NT2/D1 (cell line): ENCODE results near the gene KPNA4.
"Not testable (repeated sequence)": the region's sequence is repeated elsewhere in the genome, so short reads cannot be mapped to it uniquely, and the experiment has no call there.

Source experiments
- DNase-seq: peaks from one replicate; pipeline ENCODE4 v3.0.0-alpha.2; 2011; ENCODE audit warnings: low read depth, low spot score
- H3K27me3 ChIP-seq: 2 replicates; pipeline ENCODE4 v1.6.0; 2011; ENCODE audit warnings: mild to moderate bottlenecking; ENCODE audit not compliant: insufficient read length, insufficient read depth
- H3K36me3 ChIP-seq: 2 replicates; pipeline ENCODE4 v1.6.1; 2011; ENCODE audit warnings: mild to moderate bottlenecking, low read length, mixed read lengths; ENCODE audit not compliant: insufficient read depth, insufficient read length
- H3K4me1 ChIP-seq: 2 replicates; pipeline ENCODE4 v1.5.1; 2011; ENCODE audit not compliant: insufficient read depth, insufficient read length
- H3K4me3 ChIP-seq: 2 replicates; pipeline ENCODE4 v1.5.1; 2011; ENCODE audit warnings: low read depth; ENCODE audit not compliant: insufficient read length
- H3K9ac ChIP-seq: 2 replicates; pipeline ENCODE4 v1.6.0; 2011; ENCODE audit warnings: low read depth; ENCODE audit not compliant: insufficient read length
- H3K9me3 ChIP-seq: 2 replicates; pipeline ENCODE4 v1.5.1; 2011; ENCODE audit warnings: mild to moderate bottlenecking, low read length; ENCODE audit not compliant: insufficient read depth
- SUZ12 ChIP-seq: IDR thresholded peaks from 2 replicates; pipeline ENCODE4 v1.6.1; 2011; ENCODE audit not compliant: insufficient read length, insufficient read depth; ENCODE audit errors: extremely low read depth
- YY1 ChIP-seq: IDR thresholded peaks from 2 replicates; pipeline ENCODE4 v1.6.1; 2011; ENCODE audit not compliant: insufficient read length, insufficient read depth
- ZNF274 ChIP-seq: IDR thresholded peaks from 2 replicates; pipeline ENCODE4 v1.6.1; 2011; ENCODE audit warnings: mild to moderate bottlenecking, low read depth, low read length

The KPNA4 gene

DNA sequence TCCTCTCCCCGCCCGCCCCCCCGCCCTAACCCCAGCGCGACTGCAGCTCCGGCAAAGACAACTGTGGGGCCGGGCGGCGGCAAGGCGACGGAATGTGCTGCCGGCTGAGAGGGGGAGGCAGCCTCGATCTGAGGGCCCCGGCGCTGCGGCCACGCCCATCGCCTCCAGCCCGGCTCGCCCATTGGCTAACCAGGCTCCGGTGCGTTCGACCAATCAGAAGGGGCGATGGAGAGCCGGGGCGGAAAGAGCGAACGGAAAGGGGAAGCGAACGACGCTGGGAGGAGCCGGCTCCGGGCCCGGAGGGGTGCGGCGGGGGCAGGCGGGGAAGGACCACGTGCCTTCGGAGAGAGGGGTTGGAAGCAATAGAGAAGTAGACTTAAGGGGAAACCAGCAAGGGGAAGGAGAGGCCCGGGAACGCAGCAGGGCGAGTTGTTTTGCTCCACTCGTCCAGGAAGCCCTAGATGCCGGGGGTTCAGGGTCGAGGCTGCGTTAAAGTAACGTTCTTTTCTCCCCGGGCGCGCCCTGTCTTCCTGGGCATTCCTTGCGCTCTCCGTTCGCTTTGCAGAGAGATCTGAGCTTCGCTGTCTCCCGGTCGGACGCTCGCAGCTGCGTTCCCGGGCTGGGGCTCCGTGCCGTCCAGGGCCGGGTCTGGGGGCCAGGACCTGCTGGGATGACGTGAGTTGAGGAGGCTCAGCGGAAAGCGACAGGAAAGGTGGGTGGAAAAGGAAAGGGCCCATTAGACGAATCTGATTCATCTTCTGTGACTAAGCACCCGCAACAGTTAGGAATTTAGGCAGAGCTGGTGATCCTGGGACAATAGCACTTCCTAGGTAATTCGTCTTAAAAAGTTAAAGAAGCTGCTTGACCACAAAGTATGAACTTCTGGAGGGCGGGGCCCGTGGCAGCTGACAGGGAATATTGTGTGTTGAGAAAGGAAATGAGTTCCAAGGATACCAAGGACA, at the start of gene KPNA4:
TSS of gene KPNA4 (minus strand) at position 130 of the 962 bp plus-strand sequence. CDS start 289 bp downstream, outside the sequence.
- H3K9ac ChIP-seq: peak within 1 kb of the TSS; percentile 87

DNA sequence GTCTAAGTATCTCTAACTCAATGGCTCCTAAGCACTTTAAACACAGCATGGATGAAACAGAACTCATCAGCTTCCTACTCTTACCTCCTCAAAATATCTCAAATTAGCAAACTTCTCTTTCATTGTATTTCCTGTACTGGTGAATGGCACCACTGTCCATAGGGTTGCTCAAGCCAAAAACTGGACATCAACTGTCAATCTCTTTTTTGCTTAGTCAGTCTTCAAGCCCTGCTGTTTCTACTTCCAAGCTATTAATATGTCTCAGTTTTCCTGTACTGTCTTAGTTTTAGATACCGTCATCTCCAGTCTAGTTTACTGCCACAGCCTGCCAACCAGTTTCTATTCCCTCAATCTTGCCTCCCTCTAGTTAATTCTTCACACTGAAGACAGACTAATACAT, 48.3 kb upstream of the KPNA4 start:
- no peak for TF ChIP-seq SUZ12
- no peak for TF ChIP-seq YY1
- TF ChIP-seq ZNF274: no peak
- H3K4me3 ChIP-seq: no peak overlapping the region
- H3K9me3 ChIP-seq: no peaks in the 10 kb centered on the region
- no peaks in the 10 kb centered on the region for H3K4me1 ChIP-seq
- DNase-seq: no peak
- H3K27me3 ChIP-seq: no peaks in the 10 kb centered on the region
- no peak overlapping the region for H3K9ac ChIP-seq
- no peaks in the 10 kb centered on the region for H3K36me3 ChIP-seq

More for the DNA sequence above, at the start of gene KPNA4:
- no peaks in the 10 kb centered on the region for H3K9me3 ChIP-seq
- no peaks in the 10 kb centered on the region for H3K27me3 ChIP-seq
- peaks cover 42% of the 10 kb centered on the region for H3K36me3 ChIP-seq
- no peak for TF ChIP-seq SUZ12
- TF ChIP-seq ZNF274: no peak
- TF ChIP-seq YY1: no peak
- peak; percentile 95 for DNase-seq
- H3K4me3 ChIP-seq: peak within 1 kb of the TSS; percentile 78
- H3K4me1 ChIP-seq: no peaks in the 10 kb centered on the region

- TF ChIP-seq ZNF274 (no peak), SUZ12 (no peak), YY1 (no peak)
- H3K9me3 ChIP-seq: no peaks in the 10 kb centered on the region
- H3K27me3 ChIP-seq: no peaks in the 10 kb centered on the region
- H3K36me3 ChIP-seq: no peaks in the 10 kb centered on the region
- H3K4me3 ChIP-seq: no peak overlapping the region
- H3K4me1 ChIP-seq: no peaks in the 10 kb centered on the region
- H3K9ac ChIP-seq: no peak overlapping the region
- no peak for DNase-seq
Measured at GRCh38 chr3:160612386-160613075, 47.2 kb upstream of the KPNA4 start.

DNA sequence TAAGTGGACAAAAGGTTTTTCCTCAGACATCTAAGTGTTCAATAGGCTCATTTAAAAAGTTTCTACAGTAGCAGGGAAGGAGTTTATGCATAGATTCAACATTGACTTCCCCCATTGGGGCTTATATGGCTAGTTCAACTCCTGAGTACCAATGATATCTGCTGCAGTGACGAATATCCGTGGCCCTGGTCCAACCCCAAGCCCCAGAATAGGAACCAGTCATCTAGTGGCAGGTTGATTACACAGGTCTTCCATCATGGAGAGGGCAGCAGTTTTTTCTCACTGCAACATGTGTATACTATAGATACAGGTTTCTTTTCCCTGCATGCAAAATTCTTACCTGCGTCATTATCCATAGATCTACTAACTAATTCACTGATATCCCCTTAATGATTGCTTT, 45.8 kb upstream of the KPNA4 start:
- no peak for TF ChIP-seq YY1
- no peak for TF ChIP-seq ZNF274
- TF ChIP-seq SUZ12: no peak
- H3K9me3 ChIP-seq: no peaks in the 10 kb centered on the region
- H3K36me3 ChIP-seq: no peaks in the 10 kb centered on the region
- DNase-seq: no peak
- no peaks in the 10 kb centered on the region for H3K27me3 ChIP-seq
- H3K4me1 ChIP-seq: no peaks in the 10 kb centered on the region
- H3K9ac ChIP-seq: no peak overlapping the region
- no peak overlapping the region for H3K4me3 ChIP-seq

DNA sequence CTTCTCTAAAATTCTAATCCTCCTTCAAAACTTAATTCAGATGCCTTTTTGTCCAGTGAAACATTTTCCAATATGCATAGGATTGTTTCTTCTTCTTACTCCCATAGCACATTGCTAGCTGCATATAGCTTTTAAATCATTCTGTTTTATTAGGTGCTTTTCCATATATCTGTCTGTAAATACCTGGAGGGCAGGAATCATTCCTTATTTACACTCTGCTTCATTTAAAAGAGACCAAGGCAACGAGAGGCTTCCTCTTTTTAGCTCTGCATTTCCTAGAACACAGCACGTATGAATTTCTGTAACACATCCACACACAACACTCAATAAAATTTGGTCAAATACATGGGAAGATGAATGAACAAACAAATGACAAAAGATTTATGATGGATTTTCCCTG, 43.5 kb upstream of the KPNA4 start:
- DNase-seq: no peak
- H3K9me3 ChIP-seq: no peaks in the 10 kb centered on the region
- H3K27me3 ChIP-seq: no peaks in the 10 kb centered on the region
- H3K36me3 ChIP-seq: no peaks in the 10 kb centered on the region
- H3K4me3 ChIP-seq: no peak overlapping the region
- H3K4me1 ChIP-seq: no peaks in the 10 kb centered on the region
- TF ChIP-seq SUZ12: no peak
- no peak for TF ChIP-seq ZNF274
- TF ChIP-seq YY1: no peak
- no peak overlapping the region for H3K9ac ChIP-seq

GRCh38 chr3:160607826-160608225, 42.5 kb upstream of the KPNA4 start:
- no peak for DNase-seq
- TF ChIP-seq SUZ12 (no peak), ZNF274 (no peak)
- no peak overlapping the region for H3K9ac ChIP-seq
- H3K4me3 ChIP-seq: no peak overlapping the region
- no peaks in the 10 kb centered on the region for H3K36me3 ChIP-seq
- no peaks in the 10 kb centered on the region for H3K4me1 ChIP-seq
- H3K27me3 ChIP-seq: no peaks in the 10 kb centered on the region
- H3K9me3 ChIP-seq: no peaks in the 10 kb centered on the region

GRCh38 chr3:160605315-160605714, 39.9 kb upstream of the KPNA4 start:
- DNase-seq: no peak
- no peak overlapping the region for H3K4me3 ChIP-seq
- no peaks in the 10 kb centered on the region for H3K9me3 ChIP-seq
- no peaks in the 10 kb centered on the region for H3K36me3 ChIP-seq
- TF ChIP-seq ZNF274: no peak
- TF ChIP-seq YY1: no peak
- TF ChIP-seq SUZ12: no peak
- H3K4me1 ChIP-seq: no peaks in the 10 kb centered on the region
- no peaks in the 10 kb centered on the region for H3K27me3 ChIP-seq
- no peak overlapping the region for H3K9ac ChIP-seq

DNA sequence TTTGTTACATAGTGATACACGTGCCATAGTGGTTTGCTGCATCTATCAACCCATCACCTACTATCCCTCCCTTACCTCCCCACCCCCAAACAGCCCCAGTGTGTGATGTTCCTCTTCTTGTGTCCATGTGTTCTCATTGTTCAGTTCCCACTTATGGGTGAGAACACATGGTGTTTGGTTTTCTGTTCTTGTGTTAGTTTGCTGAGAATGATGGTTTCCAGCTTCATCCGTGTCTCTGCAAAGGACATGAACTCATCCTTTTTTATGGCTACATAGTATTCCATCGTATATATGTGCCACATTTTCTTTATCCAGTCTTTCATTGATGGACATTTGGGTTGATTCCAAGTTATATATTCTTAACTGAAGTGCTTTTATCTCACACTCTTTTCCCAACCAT, 38.5 kb upstream of the KPNA4 start:
- H3K9me3 ChIP-seq, H3K4me3 ChIP-seq, H3K36me3 ChIP-seq, H3K9ac ChIP-seq, H3K4me1 ChIP-seq, H3K27me3 ChIP-seq, DNase-seq: not testable (repeated sequence)
